MM.1S (cell line): ENCODE data around the gene CTNNBIP1.

Experiments used
- DNase-seq: peaks from one replicate; pipeline ENCODE4 v3.0.0-alpha.2; 2015
- H2AFZ ChIP-seq: fragments of 300-600 bp; sonication (generic); 2 replicates; pipeline ENCODE4 v1.6.0; 2016; ENCODE audit warnings: antibody characterized with exemption, low read length
- H3F3A ChIP-seq: fragments of 300-600 bp; sonication (generic); 2 replicates; pipeline ENCODE4 v1.6.1; 2016; ENCODE audit warnings: mild to moderate bottlenecking, antibody characterized with exemption, low read length, moderate library complexity, mixed read lengths; ENCODE audit not compliant: insufficient read depth
- H3K27ac ChIP-seq: fragments of 300-600 bp; sonication (generic); 2 replicates; pipeline ENCODE4 v1.5.1; 2016; ENCODE audit warnings: mild to moderate bottlenecking, low read length
- H3K27me3 ChIP-seq: fragments of 300-600 bp; sonication (generic); replicated peaks from 2 replicates; pipeline ENCODE4 v1.6.0; 2016; ENCODE audit warnings: low read length; ENCODE audit not compliant: insufficient read depth
- H3K36me3 ChIP-seq: fragments of 300-600 bp; sonication (generic); replicated peaks from 2 replicates; pipeline ENCODE4 v1.6.1; 2016; ENCODE audit warnings: mild to moderate bottlenecking, low read length, mixed read lengths; ENCODE audit not compliant: insufficient read depth
- H3K4me1 ChIP-seq: fragments of 300-600 bp; sonication (generic); 2 replicates; pipeline ENCODE4 v1.6.1; 2016; ENCODE audit warnings: low read length, mixed read lengths
- H3K4me2 ChIP-seq: fragments of 300-600 bp; sonication (generic); 2 replicates; pipeline ENCODE4 v1.6.0; 2016; ENCODE audit warnings: low read depth, low read length
- H3K4me3 ChIP-seq: fragments of 300-600 bp; sonication (generic); 2 replicates; pipeline ENCODE4 v1.5.1; 2016; ENCODE audit warnings: low read length, mixed read lengths
- H3K79me2 ChIP-seq: fragments of 300-600 bp; sonication (generic); 2 replicates; pipeline ENCODE4 v1.6.1; 2016; ENCODE audit warnings: mixed run types, low read length, mixed read lengths
- H3K9ac ChIP-seq: fragments of 300-600 bp; sonication (generic); 2 replicates; pipeline ENCODE4 v1.6.1; 2016; ENCODE audit warnings: low read length, mixed read lengths
- H3K9me2 ChIP-seq: fragments of 300-600 bp; sonication (generic); replicated peaks from 2 replicates; pipeline ENCODE4 v1.6.1; 2016; ENCODE audit warnings: mild to moderate bottlenecking, low read length, mixed read lengths; ENCODE audit not compliant: insufficient read depth
- H3K9me3 ChIP-seq: fragments of 300-600 bp; sonication (generic); replicated peaks from 2 replicates; pipeline ENCODE4 v1.6.1; 2016; ENCODE audit warnings: mild to moderate bottlenecking, low read length, mixed read lengths; ENCODE audit not compliant: insufficient read depth
- H4K20me1 ChIP-seq: fragments of 300-600 bp; sonication (generic); 2 replicates; pipeline ENCODE4 v1.6.1; 2016; ENCODE audit warnings: mild to moderate bottlenecking, low read length, moderate library complexity, mixed read lengths; ENCODE audit not compliant: insufficient read depth
- EZH2 ChIP-seq: fragments of 300-600 bp; sonication (generic); optimal IDR thresholded peaks from 2 replicates; pipeline ENCODE3; 2017; ENCODE audit warnings: low read depth, mild to moderate bottlenecking, antibody characterized with exemption, low read length, mixed read lengths
- EZH2phosphoT487 ChIP-seq: fragments of 300-600 bp; sonication (generic); IDR thresholded peaks from 2 replicates; pipeline ENCODE4 v1.6.1; 2018; ENCODE audit warnings: antibody characterized with exemption, low read length
- TF ChIP-seq, protein P1 (sequence below): fragments of 300-600 bp; sonication (generic); IDR thresholded peaks from 2 replicates; pipeline ENCODE4 v1.5.1; 2016; ENCODE audit warnings: antibody characterized with exemption, low read length, mixed read lengths

The CTNNBIP1 gene

GRCh38 chr1:9815150-9815549 lies 94.9 kb downstream of the CTNNBIP1 start:
- Histone ChIP-seq H3K27me3 (no peaks in the 10 kb centered on the region), H4K20me1 (no peaks in the 10 kb centered on the region), H3K4me3 (no peak overlapping the region), H3K9me3 (no peaks in the 10 kb centered on the region), H3K4me2 (no peak overlapping the region), H3K9me2 (no peaks in the 10 kb centered on the region), H3K36me3 (no peaks in the 10 kb centered on the region), H3K79me2 (peaks cover 88% of the 10 kb centered on the region), H2AFZ (no peak overlapping the region), H3K9ac (no peak overlapping the region), H3K4me1 (no peaks in the 10 kb centered on the region), H3F3A (no peaks in the 10 kb centered on the region), H3K27ac (no peak overlapping the region)
- no peak for DNase-seq
- TF ChIP-seq EZH2phosphoT487, result no peak
- TF ChIP-seq, protein P1, sequence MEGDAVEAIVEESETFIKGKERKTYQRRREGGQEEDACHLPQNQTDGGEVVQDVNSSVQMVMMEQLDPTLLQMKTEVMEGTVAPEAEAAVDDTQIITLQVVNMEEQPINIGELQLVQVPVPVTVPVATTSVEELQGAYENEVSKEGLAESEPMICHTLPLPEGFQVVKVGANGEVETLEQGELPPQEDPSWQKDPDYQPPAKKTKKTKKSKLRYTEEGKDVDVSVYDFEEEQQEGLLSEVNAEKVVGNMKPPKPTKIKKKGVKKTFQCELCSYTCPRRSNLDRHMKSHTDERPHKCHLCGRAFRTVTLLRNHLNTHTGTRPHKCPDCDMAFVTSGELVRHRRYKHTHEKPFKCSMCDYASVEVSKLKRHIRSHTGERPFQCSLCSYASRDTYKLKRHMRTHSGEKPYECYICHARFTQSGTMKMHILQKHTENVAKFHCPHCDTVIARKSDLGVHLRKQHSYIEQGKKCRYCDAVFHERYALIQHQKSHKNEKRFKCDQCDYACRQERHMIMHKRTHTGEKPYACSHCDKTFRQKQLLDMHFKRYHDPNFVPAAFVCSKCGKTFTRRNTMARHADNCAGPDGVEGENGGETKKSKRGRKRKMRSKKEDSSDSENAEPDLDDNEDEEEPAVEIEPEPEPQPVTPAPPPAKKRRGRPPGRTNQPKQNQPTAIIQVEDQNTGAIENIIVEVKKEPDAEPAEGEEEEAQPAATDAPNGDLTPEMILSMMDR, result no peak
- no peak for TF ChIP-seq EZH2

DNA sequence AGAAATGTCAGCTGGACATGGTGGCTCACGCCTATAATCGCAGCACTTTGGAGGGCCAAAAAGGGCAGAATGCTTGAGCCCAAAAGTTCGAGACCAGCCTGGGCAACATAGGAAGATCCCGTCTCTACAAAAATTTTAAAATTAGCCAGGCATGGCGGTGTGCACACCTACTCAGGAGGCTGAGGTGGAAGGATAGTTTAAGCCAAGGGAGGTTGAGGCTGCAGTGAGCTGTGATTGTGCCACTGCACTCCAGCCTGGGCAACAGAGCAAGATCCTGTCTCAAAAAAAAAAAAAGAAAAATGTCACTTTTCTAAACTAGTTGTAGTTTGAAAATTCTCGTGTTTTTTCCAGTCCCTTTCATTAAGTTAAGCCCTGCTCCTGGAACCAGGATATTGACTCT lies 95.5 kb downstream of the CTNNBIP1 start:
- TF ChIP-seq EZH2phosphoT487 (no peak), EZH2 (no peak)
- TF ChIP-seq, protein P1, result no peak
- Histone ChIP-seq H3F3A (no peaks in the 10 kb centered on the region), H3K4me3 (no peak overlapping the region), H3K36me3 (no peaks in the 10 kb centered on the region), H3K4me2 (no peak overlapping the region), H2AFZ (no peak overlapping the region), H3K9me3 (no peaks in the 10 kb centered on the region), H3K9me2 (no peaks in the 10 kb centered on the region), H3K79me2 (peaks cover 85% of the 10 kb centered on the region), H3K27me3 (no peaks in the 10 kb centered on the region), H3K27ac (no peak overlapping the region), H3K9ac (no peak overlapping the region), H4K20me1 (no peaks in the 10 kb centered on the region), H3K4me1 (no peaks in the 10 kb centered on the region)
- DNase-seq, result no peak

DNA sequence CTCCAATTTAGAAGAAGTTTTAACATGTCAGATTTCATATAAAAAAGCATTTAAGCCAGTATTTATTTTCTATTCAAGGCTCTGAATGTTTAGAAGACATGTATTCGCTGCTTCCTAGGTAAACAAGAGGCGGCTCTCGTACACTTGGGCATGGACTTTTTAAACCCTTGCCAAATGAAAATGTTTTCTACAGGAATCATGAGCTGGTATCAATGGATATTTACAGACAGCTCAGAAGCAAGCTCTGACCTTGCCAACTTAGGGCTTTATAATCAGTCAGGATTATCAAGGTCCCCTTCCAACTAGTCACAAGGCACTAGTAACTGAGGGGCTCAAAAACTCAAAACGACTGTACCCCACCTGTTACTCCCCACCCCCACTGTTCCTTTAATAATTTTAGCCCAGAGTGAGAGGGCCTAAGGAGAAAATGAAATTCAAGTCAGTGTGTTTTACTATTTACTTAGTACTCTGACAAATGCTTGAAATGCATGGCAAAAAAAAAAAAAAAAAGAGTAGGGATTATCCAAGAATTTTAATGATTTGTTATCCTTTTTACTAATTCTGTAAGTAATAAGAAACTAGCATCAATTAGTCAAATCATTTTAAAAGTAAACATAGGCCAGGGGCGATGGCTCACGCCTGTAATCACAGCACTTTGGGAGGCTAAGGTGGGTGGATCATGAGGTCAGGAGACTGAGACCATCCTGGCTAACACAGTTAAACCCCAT lies 98.7 kb downstream of the CTNNBIP1 start:
- Histone ChIP-seq H3K27ac (no peak overlapping the region), H3K4me3 (no peak overlapping the region), H3K9me2 (no peaks in the 10 kb centered on the region), H3K9me3 (no peaks in the 10 kb centered on the region), H3K79me2 (peaks cover 89% of the 10 kb centered on the region), H4K20me1 (no peaks in the 10 kb centered on the region), H3K36me3 (no peaks in the 10 kb centered on the region), H3K27me3 (no peaks in the 10 kb centered on the region), H3F3A (no peaks in the 10 kb centered on the region), H3K4me1 (no peaks in the 10 kb centered on the region), H3K9ac (no peak overlapping the region), H3K4me2 (no peak overlapping the region), H2AFZ (no peak overlapping the region)
- no peak for DNase-seq
- TF ChIP-seq EZH2, result no peak
- TF ChIP-seq EZH2phosphoT487, result no peak
- TF ChIP-seq, protein P1, result no peak
